Esophagus squamous epithelium (tissue), 5 donors: ENCODE results near the gene ACAA1. TPM values are rescaled to one million over a fixed set of nuclear protein-coding genes. Genes with fewer than 3 reads are reported as not detected.

ENCODE experiments used
- DNase-seq: peaks from one replicate; lab custom pipeline; 2025; lab: John Stamatoyannopoulos, UW
- H3K27ac ChIP-seq, 4 donors: fragments of 200-600 bp; sonication (generic); one replicate each; pipeline ENCODE4 v1.5.1; 2016 to 2019; ENCODE audit warnings: mild to moderate bottlenecking in 1 of 4
- H3K27me3 ChIP-seq, 4 donors: fragments of 200-600 bp; sonication (generic); 1 replicate in 3 of 4; 2 replicates in 1 of 4; pipeline versions ENCODE4 v1.5.1 to v1.6.0; 2017 to 2021; ENCODE audit warnings: antibody characterized with exemption in 1 of 4
- H3K36me3 ChIP-seq, 3 donors: fragments of 200-600 bp; sonication (generic); one replicate each; pipeline ENCODE4 v1.5.1; 2016 to 2019
- H3K4me1 ChIP-seq, 3 donors: fragments of 200-600 bp; sonication (generic); one replicate each; pipeline ENCODE4 v1.5.1; 2017 to 2019
- H3K4me3 ChIP-seq, 4 donors: fragments of 200-600 bp; sonication (generic); 1 replicate in 3 of 4; 2 replicates in 1 of 4; pipeline ENCODE4 v1.5.1; 2016 to 2019; ENCODE audit warnings: mild to moderate bottlenecking in 2 of 4, moderate library complexity in 1 of 4
- H3K9me3 ChIP-seq, 3 donors: fragments of 200-600 bp; sonication (generic); one replicate each; pipeline ENCODE4 v1.5.1; 2016 to 2019
- POLR2A ChIP-seq, 4 donors: fragments of 450-650 bp; IDR thresholded peaks; one replicate each; pipeline ENCODE4 v1.6.1; 2017; ENCODE audit warnings: antibody characterized with exemption in 4 of 4, mild to moderate bottlenecking in 4 of 4, moderate library complexity in 3 of 4
- WGBS, 2 donors: methylation state at CpG; one replicate each; pipeline ENCODE4 v1.1.5; 2018; 5-methylcytosine and 5-hydroxymethylcytosine counted together
- intact Hi-C: fragments of 100-400 bp; cut with DNase I; formaldehyde crosslinking; loops from one replicate; pipeline ENCODE4 v1.15.0; 2022
- total RNA-seq, 4 donors: library from RNA; depleted of rRNA; stranded (reverse); fragments of >200 nt; gene quantifications; one replicate each; pipeline ENCODE4 v1.1.0, GENCODE V29; 2016
- TF ChIP-seq, protein P1 (sequence below), 6 experiments: fragments of 450-650 bp in 4 of 6; fragments of 200-600 bp in 2 of 6; sonication (generic) in 2 of 6; IDR thresholded peaks; one replicate each; pipeline ENCODE4 v1.5.1; 2016 to 2019; ENCODE audit warnings: antibody characterized with exemption in 6 of 6, mild to moderate bottlenecking in 4 of 6, moderate library complexity in 4 of 6
- donor health status: DM: yes; HTN: yes; CAD: no.

Gene ACAA1
- total RNA-seq, 4 donors from 2014 or later = 63.5 to 75.2 (median 68.7) TPM

DNA sequence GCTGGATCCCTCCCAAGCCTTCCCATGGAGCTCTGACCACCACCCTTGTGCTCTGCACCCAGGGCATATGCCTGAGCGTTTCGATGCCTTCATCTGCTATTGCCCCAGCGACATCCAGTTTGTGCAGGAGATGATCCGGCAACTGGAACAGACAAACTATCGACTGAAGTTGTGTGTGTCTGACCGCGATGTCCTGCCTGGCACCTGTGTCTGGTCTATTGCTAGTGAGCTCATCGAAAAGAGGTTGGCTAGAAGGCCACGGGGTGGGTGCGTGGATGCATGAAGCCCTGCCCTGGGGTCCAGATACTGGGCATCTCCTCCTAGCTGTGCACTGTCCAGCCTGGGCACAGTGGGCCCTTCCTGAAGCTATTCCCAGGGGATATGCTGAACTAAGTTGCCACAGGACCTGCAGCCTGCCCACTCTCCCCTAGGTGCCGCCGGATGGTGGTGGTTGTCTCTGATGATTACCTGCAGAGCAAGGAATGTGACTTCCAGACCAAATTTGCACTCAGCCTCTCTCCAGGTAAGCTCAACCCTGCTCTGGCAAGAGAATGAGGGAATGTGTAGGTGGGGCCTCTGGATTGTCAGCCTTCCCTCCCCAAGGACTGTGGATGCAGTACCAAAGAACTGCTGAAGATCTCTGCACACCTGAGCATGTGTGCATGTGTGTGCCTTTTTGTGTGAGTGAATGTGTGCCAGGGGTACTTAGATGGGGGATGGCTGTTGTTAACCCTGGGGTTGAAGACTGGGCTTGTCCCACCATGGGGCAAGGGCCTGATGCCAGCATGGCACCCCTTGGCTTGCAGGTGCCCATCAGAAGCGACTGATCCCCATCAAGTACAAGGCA is 3.6 kb upstream of the ACAA1 start:
- intact Hi-C loops = no loop called here
- 94% methylated on average over 7 of the region's 13 CpGs; no CpG with 5 or more reads in 1 of the 2 donors for WGBS, 2 donors
- no peak for DNase-seq
- Histone ChIP-seq H3K4me3 (peak overlapping the region in 1 of 4 donors; percentile 99), H3K27me3 (no peaks in the 10 kb centered on the region), H3K4me1 (peaks cover 24 to 47% (median 25%) of the 10 kb centered on the region in 3 donors), H3K36me3 (peaks cover 0 to 28% (median 0%) of the 10 kb centered on the region in 3 donors), H3K27ac (no peak overlapping the region), H3K9me3 (no peaks in the 10 kb centered on the region)
- TF ChIP-seq, protein P1, sequence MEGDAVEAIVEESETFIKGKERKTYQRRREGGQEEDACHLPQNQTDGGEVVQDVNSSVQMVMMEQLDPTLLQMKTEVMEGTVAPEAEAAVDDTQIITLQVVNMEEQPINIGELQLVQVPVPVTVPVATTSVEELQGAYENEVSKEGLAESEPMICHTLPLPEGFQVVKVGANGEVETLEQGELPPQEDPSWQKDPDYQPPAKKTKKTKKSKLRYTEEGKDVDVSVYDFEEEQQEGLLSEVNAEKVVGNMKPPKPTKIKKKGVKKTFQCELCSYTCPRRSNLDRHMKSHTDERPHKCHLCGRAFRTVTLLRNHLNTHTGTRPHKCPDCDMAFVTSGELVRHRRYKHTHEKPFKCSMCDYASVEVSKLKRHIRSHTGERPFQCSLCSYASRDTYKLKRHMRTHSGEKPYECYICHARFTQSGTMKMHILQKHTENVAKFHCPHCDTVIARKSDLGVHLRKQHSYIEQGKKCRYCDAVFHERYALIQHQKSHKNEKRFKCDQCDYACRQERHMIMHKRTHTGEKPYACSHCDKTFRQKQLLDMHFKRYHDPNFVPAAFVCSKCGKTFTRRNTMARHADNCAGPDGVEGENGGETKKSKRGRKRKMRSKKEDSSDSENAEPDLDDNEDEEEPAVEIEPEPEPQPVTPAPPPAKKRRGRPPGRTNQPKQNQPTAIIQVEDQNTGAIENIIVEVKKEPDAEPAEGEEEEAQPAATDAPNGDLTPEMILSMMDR (IDR thresholded peaks at IDR 0.05) = no peak
- no peak for TF ChIP-seq POLR2A (IDR thresholded peaks at IDR 0.05)

DNA sequence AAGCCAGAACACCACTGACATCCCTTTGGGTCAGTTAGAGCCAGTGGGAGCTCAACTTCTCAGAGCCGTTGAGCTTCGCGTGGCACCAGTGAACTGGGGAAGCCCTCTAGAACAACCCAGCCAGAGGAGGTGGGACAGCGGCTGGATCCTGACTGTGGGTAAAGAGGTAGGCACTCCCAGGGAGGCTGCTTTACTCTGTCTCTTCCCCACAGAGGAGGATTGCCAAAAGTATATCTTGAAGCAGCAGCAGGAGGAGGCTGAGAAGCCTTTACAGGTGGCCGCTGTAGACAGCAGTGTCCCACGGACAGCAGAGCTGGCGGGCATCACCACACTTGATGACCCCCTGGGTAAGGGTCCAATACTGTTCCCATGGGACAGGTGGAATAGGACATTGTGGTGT is 2.7 kb upstream of the ACAA1 start:
- WGBS, 2 donors = 69 to 81% methylated on average over 4 to 7 of the region's 7 CpGs
- H3K36me3 ChIP-seq = peaks cover 0 to 35% (median 0%) of the 10 kb centered on the region in 3 donors
- DNase-seq = no peak
- H3K4me1 ChIP-seq = peaks cover 25 to 56% (median 34%) of the 10 kb centered on the region in 3 donors
- intact Hi-C loops = loop anchor here (10.0 kb wide), 1 partner anchor 105 kb away; the partner anchor contains the start of gene DLEC1
- TF ChIP-seq, protein P1 (IDR thresholded peaks at IDR 0.05) = no peak
- TF ChIP-seq POLR2A (IDR thresholded peaks at IDR 0.05) = no peak
- H3K9me3 ChIP-seq = no peaks in the 10 kb centered on the region
- H3K27me3 ChIP-seq = no peaks in the 10 kb centered on the region
- peak overlapping the region; percentile 64 to 99 (median 90) for H3K4me3 ChIP-seq
- peak overlapping the region; percentile 90 to 98 (median 94) for H3K27ac ChIP-seq

DNA sequence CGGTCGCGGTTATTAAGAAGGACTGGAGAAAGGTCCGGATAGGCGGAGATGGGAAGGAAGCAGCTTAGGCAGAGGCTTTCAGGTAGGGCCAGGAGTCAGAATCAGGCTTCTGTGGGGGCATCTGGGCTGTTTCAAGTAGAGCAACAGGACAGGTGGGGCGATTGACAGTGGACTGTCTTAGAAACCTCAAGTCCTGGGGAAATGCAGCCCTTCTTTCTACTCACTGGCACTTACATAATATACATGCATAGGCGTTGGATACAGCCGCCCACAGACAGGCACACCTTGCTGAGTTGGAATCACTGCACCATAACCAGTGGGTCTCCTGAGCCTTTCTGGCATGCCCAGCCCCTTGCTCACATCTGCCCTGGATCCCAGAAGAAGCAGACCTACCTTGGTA is 2.3 kb upstream of the ACAA1 start:
- H3K36me3 ChIP-seq = peaks cover 0 to 39% (median 0%) of the 10 kb centered on the region in 3 donors
- H3K4me1 ChIP-seq = peaks cover 26 to 60% (median 36%) of the 10 kb centered on the region in 3 donors
- TF ChIP-seq POLR2A (IDR thresholded peaks at IDR 0.05) = no peak
- peak overlapping the region; percentile 64 to 99 (median 90) for H3K4me3 ChIP-seq
- H3K27me3 ChIP-seq = no peaks in the 10 kb centered on the region
- peak overlapping the region; percentile 90 to 98 (median 94) for H3K27ac ChIP-seq
- no peak for DNase-seq
- intact Hi-C loops = loop anchor here (10.0 kb wide), 1 partner anchor 104 kb away; the partner anchor contains the start of gene DLEC1
- no peaks in the 10 kb centered on the region for H3K9me3 ChIP-seq
- WGBS, 2 donors = 0 to 11% methylated on average over 5 to 7 of the region's 8 CpGs

DNA sequence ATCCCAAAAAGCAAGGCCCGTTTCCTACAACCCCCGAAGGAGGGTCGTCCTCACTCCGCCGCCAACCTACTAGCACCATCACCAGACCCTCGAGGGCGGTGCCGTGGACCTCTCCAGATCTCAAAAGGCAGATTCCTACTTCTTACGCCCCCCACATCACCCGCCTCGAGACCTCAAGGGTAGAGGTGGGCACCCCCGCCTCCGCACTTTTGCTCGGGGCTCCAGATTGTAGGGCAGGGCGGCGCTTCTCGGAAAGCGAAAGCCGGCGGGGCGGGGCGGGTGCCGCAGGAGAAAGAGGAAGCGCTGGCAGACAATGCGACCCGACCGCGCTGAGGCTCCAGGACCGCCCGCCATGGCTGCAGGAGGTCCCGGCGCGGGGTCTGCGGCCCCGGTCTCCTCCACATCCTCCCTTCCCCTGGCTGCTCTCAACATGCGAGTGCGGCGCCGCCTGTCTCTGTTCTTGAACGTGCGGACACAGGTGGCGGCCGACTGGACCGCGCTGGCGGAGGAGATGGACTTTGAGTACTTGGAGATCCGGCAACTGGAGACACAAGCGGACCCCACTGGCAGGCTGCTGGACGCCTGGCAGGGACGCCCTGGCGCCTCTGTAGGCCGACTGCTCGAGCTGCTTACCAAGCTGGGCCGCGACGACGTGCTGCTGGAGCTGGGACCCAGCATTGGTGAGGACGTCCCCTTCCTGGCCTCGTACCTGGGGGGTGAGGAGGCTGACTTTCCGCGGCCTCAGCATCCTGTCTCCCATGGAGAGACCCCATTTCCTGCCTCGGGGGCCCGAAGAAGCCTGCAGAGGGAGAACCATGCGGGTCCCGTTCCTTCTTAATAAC is 1.6 kb upstream of the ACAA1 start, which contains the start of gene MYD88:
Gene MYD88, plus strand, starts transcription at position 313 of the 842 bp plus-strand sequence. Its CDS starts 40 bp downstream, at position 353.
- peaks cover 0 to 45% (median 0%) of the 10 kb centered on the region in 3 donors for H3K36me3 ChIP-seq
- TF ChIP-seq, protein P1 (IDR thresholded peaks at IDR 0.05) = no peak
- TF ChIP-seq POLR2A (IDR thresholded peaks at IDR 0.05) = peak in 2 of 4 donors; percentile 44 to 85
- peak; percentile 59 for DNase-seq
- no peaks in the 10 kb centered on the region for H3K9me3 ChIP-seq
- H3K27me3 ChIP-seq = no peaks in the 10 kb centered on the region
- H3K4me1 ChIP-seq = peaks cover 33 to 67% (median 42%) of the 10 kb centered on the region in 3 donors
- intact Hi-C loops = loop anchor here (10.0 kb wide), 1 partner anchor 104 kb away; the partner anchor contains the start of gene DLEC1
- H3K27ac ChIP-seq = peak within 1 kb of the TSS; percentile 90 to 98 (median 94)
- H3K4me3 ChIP-seq = peak within 1 kb of the TSS; percentile 64 to 99 (median 90)
- 0% methylated on average over 5 to 9 of the region's 65 CpGs for WGBS, 2 donors
